ENCODE data around the gene GABRG3. TPM values are rescaled to one million over a fixed set of nuclear protein-coding genes. Genes with fewer than 3 reads are reported as not detected.

Gene GABRG3
- total RNA-seq, 2 experiments from 2014 or later = not detected

GRCh38 chr15:26972636-26973035, 1.7 kb downstream of the GABRG3 start:
- H3K36me3 ChIP-seq (ENCODE audit: insufficient read depth, low read length) = no peaks in the 10 kb centered on the region
- peaks cover 0 to 13% of the 10 kb centered on the region in 2 experiments for H3K9me3 ChIP-seq (ENCODE audit: control insufficient read depth in 1 of 2, insufficient read depth in 1 of 2, low read length in 2 of 2)
- H3K4me1 ChIP-seq (ENCODE audit: insufficient read depth, low read length) = no peaks in the 10 kb centered on the region
- TF ChIP-seq CTCF (IDR thresholded peaks at IDR 0.05) = no peak
- no peak overlapping the region for H3K27ac Mint-ChIP-seq
- ChIA-PET POLR2A (no interaction called here), CTCF (no interaction called here)
- H3K27ac ChIP-seq (ENCODE audit: low read depth in 1 of 2, low read length in 2 of 2) = no peak overlapping the region
- peaks cover 2% of the 10 kb centered on the region for H3K9me3 Mint-ChIP-seq
- no peak overlapping the region for H3K4me3 Mint-ChIP-seq
- no peaks in the 10 kb centered on the region for H3K4me1 Mint-ChIP-seq (ENCODE audit: low read depth)
- ATAC-seq (ENCODE audit: poor library complexity) (no peak), DNase-seq (no peak)
- intact Hi-C loops (cut with DNase I, micrococcal nuclease) = no loop called here
- no peak overlapping the region for H3K4me3 ChIP-seq (ENCODE audit: low read length)
- peaks cover 37% of the 10 kb centered on the region for H3K27me3 Mint-ChIP-seq
- H3K36me3 Mint-ChIP-seq (ENCODE audit: low read depth) = no peaks in the 10 kb centered on the region
- peaks cover 0 to 11% of the 10 kb centered on the region in 2 experiments for H3K27me3 ChIP-seq (ENCODE audit: control insufficient read depth in 1 of 2, insufficient read depth in 2 of 2, low read length in 2 of 2)

- Histone ChIP-seq H3K9me3 (ENCODE audit: control insufficient read depth in 1 of 2, insufficient read depth in 1 of 2, low read length in 2 of 2) (peaks cover 0 to 7% of the 10 kb centered on the region in 2 experiments), H3K27ac (ENCODE audit: low read depth in 1 of 2, low read length in 2 of 2) (no peak overlapping the region), H3K4me1 (ENCODE audit: insufficient read depth, low read length) (no peaks in the 10 kb centered on the region), H3K27me3 (ENCODE audit: control insufficient read depth in 1 of 2, insufficient read depth in 2 of 2, low read length in 2 of 2) (peaks cover 0 to 11% of the 10 kb centered on the region in 2 experiments), H3K36me3 (ENCODE audit: insufficient read depth, low read length) (no peaks in the 10 kb centered on the region), H3K4me3 (ENCODE audit: low read length) (no peak overlapping the region)
- DNase-seq (no peak), ATAC-seq (ENCODE audit: poor library complexity) (no peak)
- TF ChIP-seq CTCF (IDR thresholded peaks at IDR 0.05) = no peak
- ChIA-PET POLR2A (no interaction called here), CTCF (no interaction called here)
- peaks cover 28% of the 10 kb centered on the region for H3K27me3 Mint-ChIP-seq
- no peak overlapping the region for H3K27ac Mint-ChIP-seq
- no peaks in the 10 kb centered on the region for H3K36me3 Mint-ChIP-seq (ENCODE audit: low read depth)
- H3K4me3 Mint-ChIP-seq = no peak overlapping the region
- no peaks in the 10 kb centered on the region for H3K4me1 Mint-ChIP-seq (ENCODE audit: low read depth)
- intact Hi-C loops (cut with DNase I, micrococcal nuclease) = no loop called here
- H3K9me3 Mint-ChIP-seq = peaks cover 6% of the 10 kb centered on the region
These were observed 3.3 kb downstream of the GABRG3 start for GRCh38 chr15:26974120-26974780.

- Histone ChIP-seq H3K36me3 (ENCODE audit: insufficient read depth, low read length) (no peaks in the 10 kb centered on the region), H3K27ac (ENCODE audit: low read depth in 1 of 2, low read length in 2 of 2) (no peak overlapping the region), H3K9me3 (ENCODE audit: control insufficient read depth in 1 of 2, insufficient read depth in 1 of 2, low read length in 2 of 2) (peaks cover 0 to 8% of the 10 kb centered on the region in 2 experiments), H3K27me3 (ENCODE audit: control insufficient read depth in 1 of 2, insufficient read depth in 2 of 2, low read length in 2 of 2) (no peaks in the 10 kb centered on the region), H3K4me3 (ENCODE audit: low read length) (no peak overlapping the region), H3K4me1 (ENCODE audit: insufficient read depth, low read length) (no peaks in the 10 kb centered on the region)
- intact Hi-C loops (cut with DNase I, micrococcal nuclease) = no loop called here
- no peak overlapping the region for H3K27ac Mint-ChIP-seq
- ChIA-PET POLR2A (no interaction called here), CTCF (no interaction called here)
- H3K4me1 Mint-ChIP-seq (ENCODE audit: low read depth) = no peaks in the 10 kb centered on the region
- H3K9me3 Mint-ChIP-seq = peaks cover 12% of the 10 kb centered on the region
- H3K36me3 Mint-ChIP-seq (ENCODE audit: low read depth) = no peaks in the 10 kb centered on the region
- no peak for TF ChIP-seq CTCF (IDR thresholded peaks at IDR 0.05)
- ATAC-seq (ENCODE audit: poor library complexity) = no peak
- no peak overlapping the region for H3K4me3 Mint-ChIP-seq
- no peak for DNase-seq
- H3K27me3 Mint-ChIP-seq = no peaks in the 10 kb centered on the region
These were observed 10.5 kb downstream of the GABRG3 start for GRCh38 chr15:26981492-26981891.

Measured in CD4-positive, alpha-beta T cell (primary cell).